Erythroblast (primary cell): Measurements from ENCODE around the gene SQOR.

ENCODE experiments used
- GATA1 ChIP-seq: IDR thresholded peaks from 2 replicates; pipeline ENCODE4 v1.6.1; 2011; ENCODE audit warnings: low read depth, mild to moderate bottlenecking, control low read depth, low read length, moderate library complexity
- POLR2A ChIP-seq: IDR thresholded peaks from 2 replicates; pipeline ENCODE4 v1.6.1; 2011; ENCODE audit warnings: mild to moderate bottlenecking, low read length

DNA sequence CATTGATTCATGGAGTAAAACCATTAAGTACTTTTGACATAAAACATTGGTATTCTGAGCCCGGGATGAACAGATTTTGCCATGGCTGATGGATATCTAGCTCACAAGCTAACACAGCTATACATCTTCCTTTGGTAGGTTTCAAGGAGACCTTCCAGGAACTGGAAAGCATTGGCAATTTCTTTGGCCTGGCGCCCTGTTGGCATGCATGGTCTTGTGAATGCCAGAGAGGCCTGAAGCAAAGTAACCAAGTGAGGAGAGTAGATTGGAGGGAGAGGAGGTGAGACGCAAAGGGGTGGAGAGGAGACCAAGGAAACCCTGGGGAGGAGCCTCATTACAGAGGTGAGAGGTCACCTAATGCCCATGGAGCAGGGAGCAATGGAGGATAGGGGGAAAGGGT, 67.2 kb downstream of the SQOR start:
- TF ChIP-seq POLR2A: no peak
- no peak for TF ChIP-seq GATA1
